Measurements from ENCODE around the gene PRTFDC1.
"Not testable (repeated sequence)": the region's sequence is repeated elsewhere in the genome, so short reads cannot be mapped to it uniquely, and the experiment has no call there.

PRTFDC1 gene

DNA sequence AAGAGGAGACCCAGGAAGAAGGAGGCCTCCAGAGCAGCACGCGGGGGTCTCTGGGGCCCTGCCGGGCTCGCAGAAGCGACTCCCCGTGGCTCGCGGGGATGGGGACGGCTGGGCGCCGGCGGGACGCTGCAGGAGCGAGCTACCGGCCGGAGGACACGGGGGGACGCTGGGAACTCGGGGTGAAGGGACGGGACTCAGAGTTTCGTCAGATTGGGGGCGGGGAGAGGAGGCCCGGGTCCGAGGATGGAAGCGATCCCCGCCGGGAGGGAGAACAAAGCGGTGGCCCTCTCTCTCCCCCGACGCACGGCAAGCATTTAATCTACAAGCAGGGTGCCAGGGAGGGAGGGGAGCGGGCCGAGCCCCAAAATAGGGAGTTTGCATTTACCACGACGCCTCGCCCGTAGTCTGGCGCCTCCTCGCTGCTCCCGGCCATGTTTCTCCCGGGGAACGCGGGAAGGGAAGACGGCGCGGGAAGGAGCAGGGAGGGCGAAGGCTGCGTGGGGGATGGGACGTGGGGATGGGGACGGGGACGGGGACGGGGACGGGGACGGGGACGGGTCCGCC lies at the start of gene PRTFDC1:
PRTFDC1 (minus strand) TSS at position 464 of the 564 bp plus-strand sequence; CDS start at position 433, 31 bp downstream.
- FAIRE-seq: no peak

DNA sequence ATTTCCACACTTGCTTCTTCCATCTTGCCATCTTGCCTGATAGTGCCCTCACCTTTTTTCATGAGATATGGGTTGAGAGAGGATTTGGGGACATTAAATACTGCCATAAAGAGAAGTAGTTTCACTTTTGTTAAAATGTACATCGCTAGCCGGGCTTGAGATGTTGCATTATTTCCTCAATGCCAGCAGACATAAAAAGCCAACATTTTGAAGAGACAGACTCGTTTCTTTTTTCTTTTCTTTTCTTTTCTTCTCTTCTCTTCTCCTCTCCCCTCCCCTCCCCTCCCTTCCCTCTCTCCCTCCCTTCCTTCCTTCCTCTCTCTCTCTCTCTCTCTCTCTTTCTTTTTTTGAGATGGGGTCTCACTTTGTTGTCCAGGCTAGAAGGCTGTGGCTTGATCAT lies 45.6 kb upstream of the PRTFDC1 start:
- FAIRE-seq: no peak

GRCh38 chr10:24995072-24995471 lies 42.7 kb upstream of the PRTFDC1 start:
- no peak for FAIRE-seq

DNA sequence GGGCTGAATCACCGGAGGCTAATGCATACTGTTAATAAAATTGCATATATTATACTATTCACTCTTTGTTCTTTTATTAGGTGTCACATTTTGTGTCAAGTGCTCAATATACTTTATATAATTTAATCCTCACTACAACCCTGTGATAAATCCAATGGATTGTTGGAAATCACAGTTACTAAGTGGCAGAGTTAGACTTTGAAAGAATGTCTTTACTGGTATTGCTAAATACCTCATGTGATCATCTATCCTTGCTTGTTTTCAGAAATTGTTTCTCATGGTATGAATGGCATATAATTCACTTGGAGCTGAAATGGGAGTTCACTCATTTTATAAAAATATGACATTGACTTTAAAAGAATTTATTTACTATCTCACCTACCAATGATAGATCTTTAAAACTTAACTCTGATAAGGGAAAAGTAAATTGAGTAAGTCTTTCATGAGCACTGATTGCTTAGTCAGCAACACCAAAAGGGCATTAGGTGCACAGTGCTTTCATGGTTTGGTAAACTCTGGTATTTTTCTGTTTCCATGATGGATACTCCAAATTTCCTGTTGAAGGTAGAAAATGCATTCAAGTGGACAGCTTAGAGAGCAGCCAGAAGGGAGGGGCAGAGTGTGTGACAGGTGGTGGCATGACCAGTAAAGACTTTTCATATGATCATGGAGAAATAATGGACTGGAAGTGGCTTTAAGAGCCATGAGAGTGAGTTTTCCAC lies 41.0 kb upstream of the PRTFDC1 start:
- FAIRE-seq: no peak

DNA sequence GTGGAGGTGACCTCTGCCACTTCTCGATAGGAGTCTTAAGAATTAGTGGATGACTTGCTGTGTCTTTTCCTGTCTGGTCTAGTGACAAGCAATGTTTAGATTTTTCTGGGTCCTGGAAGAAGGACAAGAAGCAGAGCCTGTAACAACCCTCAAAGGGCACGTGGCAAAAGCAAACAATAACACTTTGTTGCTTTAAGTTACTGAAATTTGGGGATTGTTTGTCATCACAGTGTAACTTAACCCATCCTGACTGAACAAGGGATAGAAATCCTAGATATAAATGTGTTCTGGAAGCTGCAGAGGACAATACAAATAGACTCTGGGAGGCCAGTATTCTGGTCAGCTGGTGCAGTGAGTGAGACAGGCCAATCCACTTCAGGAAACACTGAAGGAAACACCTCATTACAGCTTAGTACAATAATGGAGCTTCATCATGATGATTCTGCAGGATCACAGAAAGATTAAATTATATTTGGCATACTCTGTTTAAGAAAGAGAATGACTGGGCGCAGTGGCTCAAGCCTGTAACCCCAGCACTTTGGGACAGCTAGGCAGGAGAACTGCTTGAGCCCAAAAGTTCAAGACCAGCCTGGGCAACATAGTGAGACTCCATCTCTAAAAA lies 40.2 kb upstream of the PRTFDC1 start:
- no peak for FAIRE-seq

DNA sequence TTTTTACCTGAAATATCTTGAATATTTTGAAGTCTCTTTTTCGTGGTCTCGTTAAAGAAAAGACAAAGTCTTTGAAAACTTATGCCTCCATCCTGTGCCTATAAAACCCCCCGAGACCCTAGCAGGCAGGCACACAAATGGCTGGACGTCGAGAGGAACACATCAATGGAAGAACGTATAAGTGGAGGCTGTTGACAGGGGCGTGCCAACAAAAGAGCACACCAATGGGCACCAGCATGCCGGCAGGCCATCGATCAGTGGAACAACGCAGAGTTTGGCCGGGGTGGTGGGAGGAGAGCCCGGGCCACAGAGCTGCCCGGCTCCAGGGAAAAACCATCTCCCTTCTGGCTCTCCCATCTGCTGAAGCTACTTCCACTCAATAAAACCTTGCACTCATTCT lies 38.9 kb upstream of the PRTFDC1 start:
- no peak for FAIRE-seq

GRCh38 chr10:24989867-24990266 lies 37.5 kb upstream of the PRTFDC1 start:
- FAIRE-seq: no peak

GRCh38 chr10:24988831-24989640 lies 36.6 kb upstream of the PRTFDC1 start:
- FAIRE-seq: no peak

DNA sequence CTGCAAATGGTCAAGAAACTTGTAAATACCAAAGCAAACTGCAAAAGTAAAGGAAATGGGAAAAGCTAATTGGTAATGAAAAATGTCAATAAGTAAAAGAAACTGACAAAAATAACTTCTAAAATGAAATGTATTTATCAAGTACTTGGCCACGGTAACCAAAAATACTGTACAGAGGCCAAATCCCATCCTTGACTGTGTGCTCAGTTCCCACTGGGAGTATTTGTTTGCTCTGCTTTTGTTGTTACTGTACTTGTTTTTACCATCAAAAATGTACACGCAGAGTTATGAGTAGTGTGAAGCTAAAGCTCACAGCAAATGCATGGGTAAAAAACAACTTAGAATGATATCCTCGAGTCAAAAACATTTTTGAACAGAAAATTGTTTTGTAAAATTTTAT lies 32.5 kb upstream of the PRTFDC1 start:
- FAIRE-seq: no peak

GRCh38 chr10:24983946-24984345 lies 31.5 kb upstream of the PRTFDC1 start:
- FAIRE-seq: no peak

DNA sequence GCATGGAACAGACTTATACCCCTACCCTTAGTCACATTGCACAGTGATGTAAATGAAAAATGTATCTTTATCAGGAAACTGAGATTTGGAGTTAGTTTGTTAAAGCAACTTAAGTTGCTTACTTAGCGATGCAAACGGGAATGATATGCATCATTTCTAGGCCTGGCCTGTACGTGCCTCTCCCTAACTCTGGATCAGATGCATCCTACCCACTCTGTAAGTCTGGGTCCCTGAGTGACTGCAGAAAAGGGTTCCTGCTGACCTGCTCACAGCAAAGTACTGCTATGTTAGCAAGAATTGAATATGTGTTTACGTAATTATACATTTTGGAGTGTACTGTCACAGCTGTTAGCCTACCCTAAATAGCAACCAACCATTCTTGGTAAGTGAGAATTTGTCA lies 30.7 kb upstream of the PRTFDC1 start:
- FAIRE-seq: no peak

DNA sequence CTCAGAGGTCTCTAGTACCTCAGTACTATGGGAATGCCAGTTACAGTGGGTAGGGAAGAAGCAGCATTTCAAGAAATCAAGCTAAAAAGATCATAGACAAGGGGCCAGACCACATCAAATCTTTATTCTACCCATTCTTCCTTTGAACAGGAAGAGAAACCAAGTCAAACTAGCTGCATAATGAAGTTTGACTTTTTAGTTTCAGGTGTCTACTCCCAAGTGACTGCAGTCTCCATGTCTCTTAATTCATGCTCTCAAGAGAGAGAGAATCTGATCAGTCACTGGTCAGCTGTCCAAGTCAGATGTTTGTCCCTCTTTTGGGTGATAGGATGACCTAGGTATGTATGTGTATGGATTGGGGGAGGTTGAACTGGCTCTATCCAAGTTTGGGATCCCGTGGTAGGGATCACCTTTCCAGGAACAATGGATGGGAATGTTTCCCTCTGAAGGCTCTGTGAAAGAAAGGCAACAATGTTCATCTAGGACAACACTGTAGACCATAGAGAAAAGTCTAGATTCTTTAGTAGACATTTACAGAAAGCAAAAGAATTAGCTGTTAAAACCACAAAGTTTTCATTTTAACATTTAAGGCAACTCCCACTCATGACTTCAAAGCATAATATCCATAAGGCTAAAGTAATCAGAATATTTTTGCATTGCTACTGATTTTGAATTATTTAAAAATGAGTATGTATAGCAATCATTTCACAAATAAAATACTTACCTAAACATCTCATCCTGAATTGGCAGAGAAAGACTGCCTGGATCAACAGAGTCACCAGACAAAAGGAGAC lies 30.1 kb upstream of the PRTFDC1 start:
- no peak for FAIRE-seq

DNA sequence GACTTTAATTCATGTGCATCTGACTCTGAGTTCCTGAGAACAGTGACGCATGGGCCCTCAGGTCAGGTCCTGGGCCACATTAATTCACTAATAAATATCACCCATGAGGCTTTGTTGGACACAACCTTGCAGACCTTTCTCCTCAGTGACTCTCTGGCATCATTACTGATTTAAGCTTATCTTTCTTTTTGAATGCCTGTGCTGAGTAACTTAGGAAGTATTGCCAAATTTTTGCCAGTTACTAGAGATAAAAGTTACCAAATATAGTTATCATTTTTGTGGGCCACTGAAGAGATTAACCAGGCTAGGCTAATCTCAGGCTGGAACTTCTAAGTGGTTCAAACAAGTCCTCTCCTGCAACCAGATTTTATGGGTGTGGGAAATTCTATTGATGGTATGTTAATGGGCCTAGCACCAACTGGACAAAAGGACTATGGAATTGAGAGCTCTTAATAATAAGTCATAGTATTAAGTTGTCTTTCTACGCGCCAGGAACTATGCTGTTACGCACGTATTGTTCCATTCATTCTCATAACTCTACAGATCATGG lies 28.8 kb upstream of the PRTFDC1 start:
- no peak for FAIRE-seq

DNA sequence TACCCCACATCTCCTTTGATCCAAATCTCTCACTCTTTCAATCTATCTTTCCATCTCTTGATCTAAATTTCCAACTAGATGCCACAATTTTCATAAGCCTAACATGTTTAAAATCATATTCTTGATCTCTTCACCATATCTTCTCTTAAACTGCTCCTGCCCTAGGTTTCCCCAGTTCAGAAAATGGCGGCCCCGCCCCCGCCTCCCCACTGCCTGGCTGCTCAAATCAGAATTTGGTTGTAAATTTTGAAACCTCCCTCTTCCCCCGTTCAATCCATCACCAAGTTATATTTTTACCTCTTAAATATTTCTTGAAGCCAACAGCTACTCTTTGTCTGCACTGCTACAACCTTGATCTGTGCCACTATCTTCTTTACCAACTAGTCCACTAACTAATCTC lies 27.3 kb upstream of the PRTFDC1 start:
- FAIRE-seq: no peak

DNA sequence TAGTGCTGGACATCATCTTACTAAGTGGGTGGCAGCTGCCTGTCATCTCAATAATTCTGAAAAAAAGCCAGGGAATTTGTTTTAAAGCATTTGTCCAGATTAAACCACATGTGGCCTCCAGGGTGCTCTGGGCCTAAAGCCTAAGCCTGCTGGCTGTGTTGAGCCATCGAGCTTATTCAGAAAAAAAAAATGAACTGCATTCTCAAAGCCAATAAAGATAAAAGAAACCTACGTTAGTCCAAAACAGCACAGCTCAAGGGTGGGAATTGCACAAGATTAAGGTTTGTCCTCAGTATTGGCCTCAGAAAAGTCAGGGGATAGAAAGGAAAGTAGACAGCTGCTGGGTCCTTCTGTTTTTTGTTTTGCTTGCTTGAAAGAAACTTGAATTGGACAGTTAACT lies 22.6 kb upstream of the PRTFDC1 start:
- FAIRE-seq: no peak

DNA sequence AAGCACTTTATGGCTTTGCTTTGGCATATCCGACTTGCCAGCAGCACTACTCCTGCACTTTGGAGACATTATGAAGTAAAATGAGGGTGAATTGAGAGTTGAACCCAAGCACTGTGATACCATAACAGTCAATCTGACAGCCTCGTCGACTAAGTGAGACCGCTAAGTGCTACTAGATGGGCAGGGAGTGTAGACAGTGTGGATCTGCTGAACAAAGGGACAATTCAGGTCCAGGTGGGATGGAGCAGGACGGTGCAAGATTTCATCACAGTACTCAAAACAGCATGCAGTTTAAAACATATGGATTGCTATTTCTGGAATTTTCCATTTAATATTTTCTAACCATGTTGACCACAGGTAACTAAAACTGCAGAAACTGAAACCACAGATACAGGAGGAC lies 20.8 kb upstream of the PRTFDC1 start:
- no peak for FAIRE-seq

GRCh38 chr10:24971374-24971773 lies 19.0 kb upstream of the PRTFDC1 start:
- no peak for FAIRE-seq

DNA sequence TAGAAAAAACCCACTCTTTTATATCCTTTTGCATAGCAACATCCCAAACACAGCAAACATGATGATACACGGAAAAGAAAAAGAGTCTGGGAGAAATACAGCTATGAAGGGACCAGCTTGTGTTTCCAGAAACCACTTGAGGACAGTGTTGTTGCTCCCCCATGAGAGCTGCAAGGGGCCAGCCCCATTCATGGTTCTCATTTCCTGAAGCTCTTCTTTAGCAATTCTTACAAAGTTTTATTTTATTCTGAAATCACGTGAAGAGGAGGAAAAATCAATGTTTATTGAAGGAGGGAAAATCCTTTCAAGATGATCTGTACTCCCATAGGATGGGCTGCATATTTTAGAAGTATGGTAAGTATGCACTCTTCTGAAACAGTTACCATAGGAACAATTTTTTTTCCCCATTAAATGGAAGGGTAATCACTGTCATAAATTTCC lies 17.5 kb upstream of the PRTFDC1 start:
- no peak for FAIRE-seq

DNA sequence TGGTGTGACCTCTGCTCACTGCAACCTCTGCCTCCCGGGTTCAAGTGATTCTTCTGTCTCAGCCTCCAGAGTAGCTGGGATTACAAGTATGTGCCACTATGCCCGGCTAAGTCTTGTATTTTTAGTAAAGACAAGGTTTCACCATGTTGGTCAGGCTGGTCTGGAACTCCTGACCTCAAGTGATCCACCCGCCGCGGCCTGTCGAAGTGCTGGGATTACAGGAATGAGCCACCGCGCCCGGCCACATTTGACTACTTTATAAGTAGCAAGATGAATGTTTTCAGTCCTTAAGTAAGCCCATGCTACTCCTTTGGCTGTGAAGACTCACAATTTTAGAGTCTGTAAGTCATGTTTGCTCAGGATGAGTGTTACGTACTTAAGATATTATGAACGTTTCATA lies 16.5 kb upstream of the PRTFDC1 start:
- FAIRE-seq: not testable (repeated sequence)

DNA sequence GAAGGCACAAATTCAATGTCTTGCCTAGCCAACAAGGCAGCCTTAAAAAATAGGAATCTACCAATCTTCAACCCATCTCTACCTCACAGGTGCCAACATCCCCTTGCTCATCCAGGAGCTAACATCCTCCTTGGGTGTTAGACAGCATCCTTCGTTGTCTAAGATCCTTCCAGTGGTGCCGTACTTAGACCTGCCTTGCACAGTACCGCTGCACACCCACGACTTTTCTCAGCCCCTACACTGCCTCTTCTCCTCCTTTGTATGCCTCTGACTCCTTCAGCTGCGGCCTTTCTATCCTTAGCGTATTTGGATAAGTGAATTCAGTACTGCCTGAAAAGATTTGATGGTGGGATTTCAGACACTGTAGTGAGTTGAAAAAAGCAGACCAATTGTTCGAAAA lies 15.9 kb upstream of the PRTFDC1 start:
- FAIRE-seq: no peak

DNA sequence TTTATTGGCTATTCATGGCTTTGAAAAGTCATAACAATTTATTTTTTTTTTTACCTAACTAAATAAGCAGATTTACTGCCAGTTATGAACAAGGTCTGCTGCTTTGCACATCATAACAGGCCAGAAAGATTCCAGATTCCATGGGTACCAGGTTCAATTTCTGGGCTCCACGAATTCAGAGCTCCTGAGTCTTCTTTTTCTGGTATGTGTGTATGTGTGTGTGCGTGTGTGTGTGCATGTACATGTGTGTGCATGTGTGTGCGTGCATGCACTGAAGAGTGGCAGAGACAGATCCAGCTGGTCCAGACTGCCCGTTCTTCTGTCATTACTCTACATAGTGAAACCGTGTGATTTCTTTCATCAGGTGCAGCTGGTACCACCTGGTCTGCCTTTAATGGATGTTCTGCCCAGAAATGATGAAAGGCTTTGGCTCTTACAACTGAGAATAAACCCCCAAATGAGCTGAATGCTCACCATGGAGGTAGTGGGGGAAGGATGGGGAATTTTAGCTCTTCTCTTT lies 14.6 kb upstream of the PRTFDC1 start:
- no peak for FAIRE-seq

- FAIRE-seq: no peak
Measured at GRCh38 chr10:24965051-24965450, 12.6 kb upstream of the PRTFDC1 start.

All from TTC549 (cell line).